Smooth muscle cell (in vitro differentiated cells): ENCODE measurements around the gene ZDHHC14. TPM values are rescaled to one million over a fixed set of nuclear protein-coding genes. Genes with fewer than 3 reads are reported as not detected.

Experiments
- DNase-seq: peaks from one replicate; lab custom pipeline; 2025; ENCODE audit not compliant: unreplicated experiment; lab: John Stamatoyannopoulos, UW
- H2AFZ ChIP-seq: fragments of 200-600 bp; sonication (generic); 2 replicates; pipeline ENCODE4 v1.6.0; 2016; ENCODE audit warnings: antibody characterized with exemption, low read depth, mild to moderate bottlenecking
- H3F3A ChIP-seq: fragments of 200-600 bp; sonication (generic); 2 replicates; pipeline ENCODE4 v1.6.0; 2017; ENCODE audit warnings: antibody characterized with exemption, low read depth
- H3K27ac ChIP-seq: fragments of 200-600 bp; sonication (generic); 2 replicates; pipeline ENCODE4 v1.5.1; 2016; ENCODE audit warnings: low read depth, mild to moderate bottlenecking
- H3K27me3 ChIP-seq: fragments of 200-600 bp; sonication (generic); 2 replicates; pipeline ENCODE4 v1.6.1; 2016; ENCODE audit warnings: low read depth, mild to moderate bottlenecking
- H3K36me3 ChIP-seq: fragments of 200-600 bp; sonication (generic); 2 replicates; pipeline ENCODE4 v1.5.1; 2016; ENCODE audit warnings: low read depth
- H3K4me1 ChIP-seq: fragments of 200-600 bp; sonication (generic); 2 replicates; pipeline ENCODE4 v1.5.1; 2016; ENCODE audit warnings: low read depth
- H3K4me2 ChIP-seq: fragments of 200-600 bp; sonication (generic); 2 replicates; pipeline ENCODE4 v1.6.0; 2016; ENCODE audit warnings: mild to moderate bottlenecking
- H3K4me3 ChIP-seq: fragments of 200-600 bp; sonication (generic); 2 replicates; pipeline ENCODE4 v1.5.1; 2016; ENCODE audit warnings: mild to moderate bottlenecking
- H3K79me2 ChIP-seq: fragments of 200-600 bp; sonication (generic); 2 replicates; pipeline ENCODE4 v1.6.0; 2016; ENCODE audit warnings: low read depth, mild to moderate bottlenecking
- H3K9ac ChIP-seq: fragments of 200-600 bp; sonication (generic); 2 replicates; pipeline ENCODE4 v1.6.0; 2016; ENCODE audit warnings: low read depth
- H3K9me3 ChIP-seq: fragments of 200-600 bp; sonication (generic); replicated peaks from 2 replicates; pipeline ENCODE4 v1.5.1; 2016; ENCODE audit warnings: low read depth
- H4K20me1 ChIP-seq: fragments of 200-600 bp; sonication (generic); 2 replicates; pipeline ENCODE4 v1.6.0; 2016; ENCODE audit warnings: low read depth
- WGBS: methylation state at CpG from one replicate; pipeline ENCODE4 v1.1.7; 2016; ENCODE audit warnings: low lambda C conversion rate; 5-methylcytosine and 5-hydroxymethylcytosine counted together
- polyA plus RNA-seq: library from polyadenylated mRNA; unstranded; fragments of >200 nt; fragmentation: Nextera tagmentation; extraction: Ambion mirVana; gene quantifications from 2 replicates; pipeline ENCODE4 v1.2.1, GENCODE V29; 2016
- total RNA-seq: library from RNA; depleted of rRNA; stranded (reverse); fragments of >200 nt; gene quantifications from 2 replicates; pipeline ENCODE4 v1.2.3, GENCODE V29; 2014
- TF ChIP-seq, protein P1 (sequence below): fragments of 200-600 bp; sonication (generic); IDR thresholded peaks from 2 replicates; pipeline ENCODE4 v1.5.1; 2017; ENCODE audit warnings: borderline replicate concordance, mild to moderate bottlenecking, antibody characterized with exemption; ENCODE audit not compliant: insufficient read depth, poor library complexity, severe bottlenecking

Gene ZDHHC14
- total and polyA plus RNA-seq, 2 experiments from 2014 or later, result 1.3 to 1.6 TPM

DNA sequence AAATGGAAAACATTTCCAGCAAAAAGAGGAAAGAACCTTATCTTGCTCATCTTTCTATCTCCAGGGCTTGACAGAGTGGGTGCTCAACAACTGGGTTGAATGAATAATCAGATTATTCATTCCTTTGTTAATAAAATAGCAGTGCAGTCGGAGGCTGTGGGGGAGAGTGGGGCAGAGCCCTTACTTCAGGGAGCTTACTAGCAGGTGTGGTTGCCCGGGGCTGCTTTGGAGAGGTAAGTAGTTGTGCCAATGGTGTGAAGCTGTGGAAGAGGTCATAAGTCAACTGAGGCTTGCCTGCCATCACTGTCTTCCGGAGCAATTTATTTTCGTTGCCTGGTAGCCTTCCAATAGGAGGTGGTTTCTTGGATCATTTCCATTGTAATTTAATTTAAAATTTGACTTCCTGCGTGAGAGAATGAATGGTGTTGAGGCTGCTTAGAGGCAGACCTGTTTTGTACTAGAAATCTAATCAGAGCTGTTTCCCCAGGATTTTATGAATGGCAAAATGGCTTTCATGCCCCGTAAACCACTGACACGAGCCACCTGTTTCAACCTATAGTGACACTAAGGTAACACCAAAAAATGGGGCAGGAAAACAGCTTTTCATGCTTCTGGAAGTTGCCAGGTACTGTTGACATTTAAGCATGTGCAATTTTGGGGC, 51.4 kb downstream of the ZDHHC14 start:
- Histone ChIP-seq H3K4me3 (no peak overlapping the region), H3K4me2 (no peak overlapping the region), H3K36me3 (no peaks in the 10 kb centered on the region), H3K27ac (no peak overlapping the region), H3K4me1 (no peaks in the 10 kb centered on the region), H4K20me1 (no peaks in the 10 kb centered on the region), H3K79me2 (no peaks in the 10 kb centered on the region), H3F3A (no peaks in the 10 kb centered on the region), H2AFZ (no peak overlapping the region), H3K9me3 (no peaks in the 10 kb centered on the region), H3K9ac (no peak overlapping the region), H3K27me3 (no peaks in the 10 kb centered on the region)
- no peak for DNase-seq
- WGBS, result 76% methylated on average over 7 of the region's 7 CpGs
- TF ChIP-seq, protein P1, sequence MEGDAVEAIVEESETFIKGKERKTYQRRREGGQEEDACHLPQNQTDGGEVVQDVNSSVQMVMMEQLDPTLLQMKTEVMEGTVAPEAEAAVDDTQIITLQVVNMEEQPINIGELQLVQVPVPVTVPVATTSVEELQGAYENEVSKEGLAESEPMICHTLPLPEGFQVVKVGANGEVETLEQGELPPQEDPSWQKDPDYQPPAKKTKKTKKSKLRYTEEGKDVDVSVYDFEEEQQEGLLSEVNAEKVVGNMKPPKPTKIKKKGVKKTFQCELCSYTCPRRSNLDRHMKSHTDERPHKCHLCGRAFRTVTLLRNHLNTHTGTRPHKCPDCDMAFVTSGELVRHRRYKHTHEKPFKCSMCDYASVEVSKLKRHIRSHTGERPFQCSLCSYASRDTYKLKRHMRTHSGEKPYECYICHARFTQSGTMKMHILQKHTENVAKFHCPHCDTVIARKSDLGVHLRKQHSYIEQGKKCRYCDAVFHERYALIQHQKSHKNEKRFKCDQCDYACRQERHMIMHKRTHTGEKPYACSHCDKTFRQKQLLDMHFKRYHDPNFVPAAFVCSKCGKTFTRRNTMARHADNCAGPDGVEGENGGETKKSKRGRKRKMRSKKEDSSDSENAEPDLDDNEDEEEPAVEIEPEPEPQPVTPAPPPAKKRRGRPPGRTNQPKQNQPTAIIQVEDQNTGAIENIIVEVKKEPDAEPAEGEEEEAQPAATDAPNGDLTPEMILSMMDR, result no peak

- Histone ChIP-seq H3F3A (no peaks in the 10 kb centered on the region), H3K9me3 (no peaks in the 10 kb centered on the region), H3K27me3 (no peaks in the 10 kb centered on the region), H2AFZ (no peak overlapping the region), H3K9ac (no peak overlapping the region), H3K4me2 (no peak overlapping the region), H3K4me3 (no peak overlapping the region), H3K4me1 (no peaks in the 10 kb centered on the region), H3K36me3 (no peaks in the 10 kb centered on the region), H3K79me2 (no peaks in the 10 kb centered on the region), H3K27ac (no peak overlapping the region), H4K20me1 (no peaks in the 10 kb centered on the region)
- 96% methylated on average over 11 of the region's 11 CpGs for WGBS
- no peak for DNase-seq
- TF ChIP-seq, protein P1, result no peak
Measured at GRCh38 chr6:157432892-157433265, 51.9 kb downstream of the ZDHHC14 start.

DNA sequence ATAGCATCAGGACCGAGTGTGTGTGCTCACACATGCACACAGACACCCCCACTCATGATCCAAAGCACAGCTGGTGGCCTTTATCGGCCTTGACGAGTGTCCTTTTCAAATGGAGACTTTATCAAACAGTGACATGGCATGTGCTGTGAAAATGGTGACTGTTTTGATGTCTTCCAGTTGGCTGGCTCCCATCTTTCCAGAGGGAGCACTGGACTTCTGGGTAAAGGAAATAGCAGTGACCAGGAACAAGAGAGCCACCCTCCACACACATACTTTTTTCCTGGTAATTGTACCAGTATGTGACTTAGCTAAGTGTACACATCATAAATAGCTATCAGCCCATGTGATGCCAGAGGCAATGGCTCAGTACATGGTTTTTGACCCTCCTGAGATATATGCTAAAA, 52.7 kb downstream of the ZDHHC14 start:
- H3K27ac ChIP-seq, result no peak overlapping the region
- WGBS, result 95% methylated on average over 3 of the region's 3 CpGs

More for the DNA sequence above, 52.7 kb downstream of the ZDHHC14 start:
- H2AFZ ChIP-seq, result no peak overlapping the region
- no peaks in the 10 kb centered on the region for H3F3A ChIP-seq
- H3K4me1 ChIP-seq, result no peaks in the 10 kb centered on the region
- H3K36me3 ChIP-seq, result no peaks in the 10 kb centered on the region
- H4K20me1 ChIP-seq, result no peaks in the 10 kb centered on the region
- H3K9ac ChIP-seq, result no peak overlapping the region
- no peaks in the 10 kb centered on the region for H3K9me3 ChIP-seq
- no peak overlapping the region for H3K4me2 ChIP-seq
- H3K27me3 ChIP-seq, result no peaks in the 10 kb centered on the region
- no peaks in the 10 kb centered on the region for H3K79me2 ChIP-seq
- H3K4me3 ChIP-seq, result no peak overlapping the region
- TF ChIP-seq, protein P1, result no peak
- DNase-seq, result no peak
